Measurements from ENCODE around the gene ANKRD7. TPM values are rescaled to one million over a fixed set of nuclear protein-coding genes. Genes with fewer than 3 reads are reported as not detected.

Gene ANKRD7
- total RNA-seq, 1 experiment from 2014 or later, result not detected

GRCh38 chr7:118245267-118246040, 20.9 kb downstream of the ANKRD7 start:
- H3K4me3 ChIP-seq (ENCODE audit: low read length), result no peak overlapping the region
- ChIA-PET POLR2A (ENCODE audit: unreplicated experiment) (no interaction called here), CTCF (no interaction called here)
- H3K79me2 ChIP-seq (ENCODE audit: low read length), result no peaks in the 10 kb centered on the region
- H2AFZ ChIP-seq (ENCODE audit: low read length), result no peak overlapping the region
- no peak for ATAC-seq
- H4K20me1 ChIP-seq (ENCODE audit: low read length), result no peaks in the 10 kb centered on the region
- no peak overlapping the region for H3K27ac ChIP-seq (ENCODE audit: low read length)
- TF ChIP-seq EZH2 (IDR thresholded peaks at IDR 0.05; ENCODE audit: low read length, unreplicated experiment), result no peak
- TF ChIP-seq, protein P1, sequence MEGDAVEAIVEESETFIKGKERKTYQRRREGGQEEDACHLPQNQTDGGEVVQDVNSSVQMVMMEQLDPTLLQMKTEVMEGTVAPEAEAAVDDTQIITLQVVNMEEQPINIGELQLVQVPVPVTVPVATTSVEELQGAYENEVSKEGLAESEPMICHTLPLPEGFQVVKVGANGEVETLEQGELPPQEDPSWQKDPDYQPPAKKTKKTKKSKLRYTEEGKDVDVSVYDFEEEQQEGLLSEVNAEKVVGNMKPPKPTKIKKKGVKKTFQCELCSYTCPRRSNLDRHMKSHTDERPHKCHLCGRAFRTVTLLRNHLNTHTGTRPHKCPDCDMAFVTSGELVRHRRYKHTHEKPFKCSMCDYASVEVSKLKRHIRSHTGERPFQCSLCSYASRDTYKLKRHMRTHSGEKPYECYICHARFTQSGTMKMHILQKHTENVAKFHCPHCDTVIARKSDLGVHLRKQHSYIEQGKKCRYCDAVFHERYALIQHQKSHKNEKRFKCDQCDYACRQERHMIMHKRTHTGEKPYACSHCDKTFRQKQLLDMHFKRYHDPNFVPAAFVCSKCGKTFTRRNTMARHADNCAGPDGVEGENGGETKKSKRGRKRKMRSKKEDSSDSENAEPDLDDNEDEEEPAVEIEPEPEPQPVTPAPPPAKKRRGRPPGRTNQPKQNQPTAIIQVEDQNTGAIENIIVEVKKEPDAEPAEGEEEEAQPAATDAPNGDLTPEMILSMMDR (conservative IDR thresholded peaks at IDR 0.05; ENCODE audit: low read depth, low read length), result no peak
- H3K9me3 ChIP-seq (ENCODE audit: low read length), result no peaks in the 10 kb centered on the region
- BruUV-seq (replicated peaks), result no TSS peak
- no peak overlapping the region for H3K9ac ChIP-seq (ENCODE audit: low read length)
- DNase-seq, result no peak
- no peaks in the 10 kb centered on the region for H3F3A ChIP-seq (ENCODE audit: low read length, unreplicated experiment)
- no peaks in the 10 kb centered on the region for H3K27me3 ChIP-seq (ENCODE audit: low read length)
- H3K9me2 ChIP-seq (replicated peaks; ENCODE audit: low read length), result no peaks in the 10 kb centered on the region
- no peak overlapping the region for H3K4me2 ChIP-seq (ENCODE audit: low read length)
- intact Hi-C loops (cut with micrococcal nuclease), result no loop called here
- H3K36me3 ChIP-seq (ENCODE audit: low read depth, low read length), result no peaks in the 10 kb centered on the region
- no peaks in the 10 kb centered on the region for H3K4me1 ChIP-seq (ENCODE audit: insufficient read depth, low read length)

- Histone ChIP-seq H4K20me1 (ENCODE audit: low read length) (no peaks in the 10 kb centered on the region), H3K27me3 (ENCODE audit: low read length) (no peaks in the 10 kb centered on the region), H3K4me1 (ENCODE audit: insufficient read depth, low read length) (no peaks in the 10 kb centered on the region), H3K36me3 (ENCODE audit: low read depth, low read length) (no peaks in the 10 kb centered on the region), H3K79me2 (ENCODE audit: low read length) (no peaks in the 10 kb centered on the region), H3K9me2 (replicated peaks; ENCODE audit: low read length) (no peaks in the 10 kb centered on the region), H2AFZ (ENCODE audit: low read length) (no peak overlapping the region), H3K9me3 (ENCODE audit: low read length) (no peaks in the 10 kb centered on the region), H3K9ac (ENCODE audit: low read length) (no peak overlapping the region), H3K27ac (ENCODE audit: low read length) (no peak overlapping the region), H3K4me3 (ENCODE audit: low read length) (no peak overlapping the region), H3K4me2 (ENCODE audit: low read length) (no peak overlapping the region), H3F3A (ENCODE audit: low read length, unreplicated experiment) (no peaks in the 10 kb centered on the region)
- DNase-seq, result peak; percentile 4
- intact Hi-C loops (cut with micrococcal nuclease), result loop anchor here (10.0 kb wide), 1 partner anchor 644 kb away; no protein-coding TSS in a partner anchor
- TF ChIP-seq EZH2phosphoT487 (IDR thresholded peaks at IDR 0.05; ENCODE audit: borderline replicate concordance, low read length), result no peak
- TF ChIP-seq, protein P1 (conservative IDR thresholded peaks at IDR 0.05; ENCODE audit: low read depth, low read length), result peak; percentile 58
- POLR2A ChIA-PET (ENCODE audit: unreplicated experiment), result no interaction called here
- 0 out of 2 replicates have a peak, but pooled peaks have one; percentile 50 for ATAC-seq
- CTCF ChIA-PET, result no interaction called here
- BruUV-seq (replicated peaks), result no TSS peak
These were observed 26.5 kb downstream of the ANKRD7 start for GRCh38 chr7:118250860-118251494.

DNA sequence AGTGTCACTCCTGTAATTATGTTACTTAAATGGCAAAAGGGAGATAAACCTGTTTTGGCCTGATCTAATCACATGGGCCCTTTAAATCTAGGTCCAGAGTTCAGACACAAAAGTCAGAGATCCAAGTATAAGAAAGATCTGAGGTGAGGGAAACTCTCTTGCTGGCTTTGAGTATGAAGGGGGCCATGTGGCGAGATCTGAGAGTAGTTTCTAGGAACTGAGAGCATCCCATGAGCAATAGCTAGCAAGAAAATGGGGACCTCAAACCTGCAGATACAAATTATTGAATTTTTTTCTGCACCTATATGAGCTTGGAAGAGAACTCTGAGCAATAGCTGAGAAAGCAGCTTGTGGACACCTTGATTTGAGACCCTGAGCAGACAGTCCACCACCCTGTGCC, 27.6 kb downstream of the ANKRD7 start:
- Histone ChIP-seq H2AFZ (ENCODE audit: low read length) (no peak overlapping the region), H3K36me3 (ENCODE audit: low read depth, low read length) (no peaks in the 10 kb centered on the region), H3K9me3 (ENCODE audit: low read length) (no peaks in the 10 kb centered on the region), H3K9ac (ENCODE audit: low read length) (no peak overlapping the region), H3K27me3 (ENCODE audit: low read length) (no peaks in the 10 kb centered on the region), H3K4me1 (ENCODE audit: insufficient read depth, low read length) (no peaks in the 10 kb centered on the region), H3K4me2 (ENCODE audit: low read length) (no peak overlapping the region), H3K27ac (ENCODE audit: low read length) (no peak overlapping the region), H3K79me2 (ENCODE audit: low read length) (no peaks in the 10 kb centered on the region), H3K9me2 (replicated peaks; ENCODE audit: low read length) (no peaks in the 10 kb centered on the region), H3K4me3 (ENCODE audit: low read length) (no peak overlapping the region), H3F3A (ENCODE audit: low read length, unreplicated experiment) (no peaks in the 10 kb centered on the region), H4K20me1 (ENCODE audit: low read length) (no peaks in the 10 kb centered on the region)
- CTCF ChIA-PET, result no interaction called here
- no peak for ATAC-seq
- intact Hi-C loops (cut with micrococcal nuclease), result loop anchor here (10.0 kb wide), 1 partner anchor 643 kb away; no protein-coding TSS in a partner anchor
- BruUV-seq (replicated peaks), result no TSS peak
- POLR2A ChIA-PET (ENCODE audit: unreplicated experiment), result no interaction called here
- DNase-seq, result no peak
- TF ChIP-seq EZH2 (IDR thresholded peaks at IDR 0.05; ENCODE audit: low read length, unreplicated experiment) (no peak), EZH2phosphoT487 (IDR thresholded peaks at IDR 0.05; ENCODE audit: borderline replicate concordance, low read length) (no peak)
- TF ChIP-seq, protein P1 (conservative IDR thresholded peaks at IDR 0.05; ENCODE audit: low read depth, low read length), result no peak
